GM12878 (cell line): ENCODE results near the gene CD151. TPM values are rescaled to one million over a fixed set of nuclear protein-coding genes. Genes with fewer than 3 reads are reported as not detected.

ENCODE experiments used
- ATAC-seq: fragments of 200-7000 bp; cut with Tn5 transposase; 3 replicates; pipeline ENCODE4 v1.9.1; 2020; ENCODE audit warnings: mild to moderate bottlenecking, moderate library complexity
- BruUV-seq: library from RNA; stranded (reverse); fragments of 400-500 nt; replicated peaks from 2 replicates; lab custom pipeline; 2021; lab: Mats Ljungman, UMichigan
- CTCF ChIA-PET: fragments of 300-600 bp; sonication (Branson Sonifier 250); formaldehyde crosslinking; extraction: SDS; loops from one replicate; lab custom pipeline; 2021; ENCODE audit warnings: inconsistent platforms; lab: Yijun Ruan, JAX
- POLR2A ChIA-PET: fragments of 350-600 bp; formaldehyde crosslinking; extraction: SDS; loops from one replicate; lab custom pipeline; 2021; ENCODE audit warnings: inconsistent platforms; lab: Charles Lee
- RAD21 ChIA-PET: fragments of 300-600 bp; sonication (Branson Sonifier 250); formaldehyde crosslinking; loops from one replicate; lab custom pipeline; 2023; ENCODE audit warnings: antibody characterized with exemption; ENCODE audit not compliant: unreplicated experiment; lab: Charles Lee
- SMC1A ChIA-PET: fragments of 300-600 bp; sonication (Branson Sonifier 250); formaldehyde crosslinking; loops from one replicate; lab custom pipeline; 2023; ENCODE audit not compliant: unreplicated experiment, uncharacterized antibody; lab: Charles Lee
- DNase-seq: peaks from one replicate; pipeline ENCODE4 v3.0.0-alpha.2; 2011; ENCODE audit warnings: low read depth, low spot score
- FAIRE-seq: peaks from 3 replicates; lab custom pipeline; 2011; peaks lifted over from hg19 to GRCh38; lab: Jason Lieb, UNC
- H2AFZ ChIP-seq: 2 replicates; pipeline ENCODE4 v1.6.0; 2011; ENCODE audit warnings: low read depth, low read length, control low read depth; ENCODE audit not compliant: control insufficient read depth
- H3K27ac ChIP-seq: 2 replicates; pipeline ENCODE4 v1.5.1; 2011; ENCODE audit warnings: control low read depth; ENCODE audit not compliant: control insufficient read depth, insufficient read depth
- H3K27me3 ChIP-seq, 2 experiments: replicated peaks in 1 of 2; 2 replicates each; pipeline versions ENCODE4 v1.6.0 to v1.6.1; 2011; ENCODE audit warnings: low read length in 1 of 2; ENCODE audit not compliant: control insufficient read depth in 2 of 2, insufficient read depth in 2 of 2
- H3K36me3 ChIP-seq, 2 experiments: 2 replicates each; pipeline ENCODE4 v1.5.1; 2011; ENCODE audit warnings: low read length in 1 of 2; ENCODE audit not compliant: control insufficient read depth in 2 of 2, insufficient read depth in 2 of 2
- H3K4me1 ChIP-seq: 2 replicates; pipeline ENCODE4 v1.6.1; 2011; ENCODE audit warnings: mild to moderate bottlenecking, low read length, moderate library complexity, mixed read lengths; ENCODE audit not compliant: control insufficient read depth, insufficient read depth
- H3K4me2 ChIP-seq: 2 replicates; pipeline ENCODE4 v1.6.0; 2011; ENCODE audit warnings: control low read depth; ENCODE audit not compliant: control insufficient read depth, insufficient read depth
- H3K4me3 ChIP-seq: fragments of 200-600 bp; sonication (generic); 2 replicates; pipeline ENCODE4 v1.5.1; 2016
- H3K79me2 ChIP-seq: 2 replicates; pipeline ENCODE4 v1.6.0; 2011; ENCODE audit warnings: low read length; ENCODE audit not compliant: control insufficient read depth, insufficient read depth
- H3K9ac ChIP-seq: 2 replicates; pipeline ENCODE4 v1.8.0; 2011; ENCODE audit warnings: low read length, control low read depth, mixed read lengths; ENCODE audit not compliant: control insufficient read depth, insufficient read depth
- H3K9me3 ChIP-seq: replicated peaks from 3 replicates; pipeline ENCODE4 v1.5.1; 2011; ENCODE audit warnings: mild to moderate bottlenecking, low read length; ENCODE audit not compliant: control insufficient read depth, insufficient read depth
- H4K20me1 ChIP-seq: 2 replicates; pipeline ENCODE4 v1.6.0; 2011; ENCODE audit not compliant: control insufficient read depth, insufficient read depth
- ASH2L ChIP-seq: fragments of 300-600, 200-600 bp; sonication (generic); IDR thresholded peaks from 2 replicates; pipeline ENCODE4 v1.6.1; 2017; ENCODE audit warnings: low read depth, mild to moderate bottlenecking, borderline replicate concordance
- MTA3 ChIP-seq: IDR thresholded peaks from 2 replicates; pipeline ENCODE4 v1.6.1; 2012; ENCODE audit warnings: low read length, inconsistent platforms, borderline replicate concordance
- NR2F1 ChIP-seq: fragments of 450-650 bp; conservative IDR thresholded peaks from 2 replicates; pipeline ENCODE4 v1.6.1; 2017; ENCODE audit warnings: mild to moderate bottlenecking
- POLR2AphosphoS2 ChIP-seq: IDR thresholded peaks from 2 replicates; pipeline ENCODE4 v1.6.1; 2011; ENCODE audit warnings: low read depth, mild to moderate bottlenecking, low read length, improper control_type of control experiment, moderate library complexity
- RBBP5 ChIP-seq: fragments of 200-600 bp; sonication (generic); conservative IDR thresholded peaks from 2 replicates; pipeline ENCODE4 v1.6.1; 2016
- SUZ12 ChIP-seq: fragments of 200-600 bp; sonication (generic); IDR thresholded peaks from one replicate; pipeline ENCODE4 v1.6.1; 2018; ENCODE audit warnings: antibody characterized with exemption, mild to moderate bottlenecking; ENCODE audit not compliant: unreplicated experiment
- TBL1XR1 ChIP-seq: IDR thresholded peaks from 2 replicates; pipeline ENCODE4 v1.6.1; 2012; ENCODE audit warnings: low read depth, low read length, improper control_type of control experiment
- WGBS: methylation state at CpG from one replicate; pipeline ENCODE4 v1.1.6; 2016; ENCODE audit warnings: low lambda C conversion rate; ENCODE audit not compliant: insufficient replicate concordance, insufficient coverage; ENCODE audit errors: missing lambda C conversion rate; 5-methylcytosine and 5-hydroxymethylcytosine counted together
- in situ Hi-C: fragments of 300-500 bp; cut with MboI; formaldehyde crosslinking; loops from 9 replicates; pipeline ENCODE4 v1.14.3; 2018; ENCODE audit warnings: mixed read lengths
- intact Hi-C: fragments of 100-400 bp; cut with micrococcal nuclease; formaldehyde crosslinking; loops from one replicate; pipeline ENCODE4 v1.14.2; 2022; ENCODE audit not compliant: unreplicated experiment
- polyA plus RNA-seq, 11 experiments: library from polyadenylated mRNA; depleted of rRNA in 4 of 11; unstranded in 6 of 11; stranded (reverse) in 5 of 11; fragments of >200 nt; fragmentation: Nextera tagmentation in 4 of 11; fragmentation: Illumina TruSeq in 1 of 11; extraction: Ambion mirVana in 4 of 11; extraction: Trizol in 1 of 11; gene quantifications; 1 replicate in 1 of 11; 2 replicates in 10 of 11; pipeline versions ENCODE4 v1.2.1 to v1.2.3, GENCODE V29; 2011 to 2016; ENCODE audit warnings: inconsistent platforms in 2 of 11, missing spikeins in 2 of 11, low read depth in 1 of 11
- total RNA-seq, 4 experiments: library from RNA; depleted of rRNA in 3 of 4; stranded (reverse); fragments of >200 nt in 3 of 4; fragmentation: Illumina TruSeq in 1 of 4; extraction: Trizol in 1 of 4; gene quantifications; 2 replicates each; pipeline versions ENCODE4 v1.2.1 to v1.2.3, GENCODE V29; 2013 to 2021
- TF ChIP-seq, protein P1 (sequence below): fragments of 450-650 bp; IDR thresholded peaks from 2 replicates; pipeline ENCODE4 v1.6.1; 2017; ENCODE audit warnings: antibody characterized with exemption, mild to moderate bottlenecking, moderate library complexity
- TF ChIP-seq, protein P2 (sequence below): fragments of 450-650 bp; IDR thresholded peaks from 2 replicates; pipeline ENCODE4 v1.6.1; 2016; ENCODE audit warnings: mild to moderate bottlenecking
- TF ChIP-seq, protein P3 (sequence below): fragments of 450-650 bp; IDR thresholded peaks from 2 replicates; pipeline ENCODE4 v1.6.1; 2017; ENCODE audit warnings: mild to moderate bottlenecking, moderate library complexity
- TF ChIP-seq, protein P4 (sequence below): IDR thresholded peaks from 2 replicates; pipeline ENCODE4 v1.6.1; 2011; ENCODE audit warnings: mild to moderate bottlenecking, low read depth, low read length, moderate library complexity; ENCODE audit not compliant: insufficient replicate concordance

CD151 gene
- total and polyA plus RNA-seq, 10 of the 15 experiments (the other 5 are each of a cell fraction or from before 2014, with no cell fraction given), result 0.52 to 41.7 (median 14.7) TPM

DNA sequence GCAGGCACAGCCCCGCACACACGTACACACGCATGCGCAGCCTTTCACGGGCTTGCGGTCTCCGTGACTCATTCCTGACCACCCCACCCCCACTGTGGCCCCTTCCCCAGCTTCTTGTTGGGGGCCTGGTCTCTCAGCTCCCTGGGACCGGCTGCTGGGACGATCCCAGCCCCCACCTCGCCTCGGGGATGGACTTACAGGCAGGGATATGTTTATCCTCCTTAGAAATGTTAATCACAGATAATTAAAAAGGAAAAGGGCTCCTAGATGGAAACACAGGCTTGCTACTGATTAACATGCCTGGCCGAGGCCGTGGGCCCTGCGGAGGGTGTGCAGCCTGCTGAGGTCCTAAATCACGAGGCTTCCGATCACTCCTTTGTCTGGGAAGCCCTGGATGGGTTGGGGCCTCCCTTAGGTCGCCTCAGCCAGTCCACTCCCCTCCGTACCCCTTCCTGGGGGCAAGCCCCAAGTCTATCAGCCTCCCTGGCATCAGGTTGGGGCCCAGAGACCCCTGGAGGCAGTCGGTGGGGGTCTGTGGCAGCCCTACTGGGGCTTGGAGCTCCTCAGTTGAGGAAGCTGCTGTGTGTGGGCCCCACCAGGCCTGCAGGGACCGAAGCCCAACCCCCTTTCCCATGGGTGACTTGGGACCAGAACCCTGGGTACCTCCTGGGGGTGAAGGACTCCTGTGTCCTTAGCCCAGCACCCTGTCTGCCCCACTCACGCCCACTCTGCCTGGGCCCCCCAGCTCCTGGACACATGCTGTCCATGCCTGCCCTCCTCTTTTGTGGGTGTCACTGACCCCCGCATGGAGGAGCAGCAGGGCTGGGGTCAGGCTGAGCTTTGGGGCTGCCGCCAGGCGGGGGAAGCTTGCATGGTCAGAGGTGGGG, 30.5 kb downstream of the CD151 start:
- no peaks in the 10 kb centered on the region for H3K9me3 ChIP-seq
- intact Hi-C loops (no loop called here), in situ Hi-C loops (no loop called here)
- RAD21 ChIA-PET, result no interaction called here
- no peaks in the 10 kb centered on the region for H4K20me1 ChIP-seq
- H3K9ac ChIP-seq, result no peak overlapping the region
- WGBS, result 56% methylated on average over 24 of the region's 24 CpGs
- no peak overlapping the region for H3K27ac ChIP-seq
- H3K4me1 ChIP-seq, result no peaks in the 10 kb centered on the region
- CTCF ChIA-PET, result no interaction called here
- no peaks in the 10 kb centered on the region for H3K79me2 ChIP-seq
- no peak for ATAC-seq
- DNase-seq, result no peak
- no peak overlapping the region for H3K4me2 ChIP-seq
- no peak for FAIRE-seq
- H3K36me3 ChIP-seq, result no peaks in the 10 kb centered on the region
- POLR2A ChIA-PET, result no interaction called here
- no peaks in the 10 kb centered on the region for H3K27me3 ChIP-seq
- SMC1A ChIA-PET, result no interaction called here
- no peak overlapping the region for H2AFZ ChIP-seq
- no peak overlapping the region for H3K4me3 ChIP-seq
- no TSS peak for BruUV-seq
- TF ChIP-seq MTA3 (no peak), NR2F1 (no peak), RBBP5 (no peak), ASH2L (no peak), SUZ12 (no peak), POLR2AphosphoS2 (no peak), TBL1XR1 (no peak)
- TF ChIP-seq, protein P1, sequence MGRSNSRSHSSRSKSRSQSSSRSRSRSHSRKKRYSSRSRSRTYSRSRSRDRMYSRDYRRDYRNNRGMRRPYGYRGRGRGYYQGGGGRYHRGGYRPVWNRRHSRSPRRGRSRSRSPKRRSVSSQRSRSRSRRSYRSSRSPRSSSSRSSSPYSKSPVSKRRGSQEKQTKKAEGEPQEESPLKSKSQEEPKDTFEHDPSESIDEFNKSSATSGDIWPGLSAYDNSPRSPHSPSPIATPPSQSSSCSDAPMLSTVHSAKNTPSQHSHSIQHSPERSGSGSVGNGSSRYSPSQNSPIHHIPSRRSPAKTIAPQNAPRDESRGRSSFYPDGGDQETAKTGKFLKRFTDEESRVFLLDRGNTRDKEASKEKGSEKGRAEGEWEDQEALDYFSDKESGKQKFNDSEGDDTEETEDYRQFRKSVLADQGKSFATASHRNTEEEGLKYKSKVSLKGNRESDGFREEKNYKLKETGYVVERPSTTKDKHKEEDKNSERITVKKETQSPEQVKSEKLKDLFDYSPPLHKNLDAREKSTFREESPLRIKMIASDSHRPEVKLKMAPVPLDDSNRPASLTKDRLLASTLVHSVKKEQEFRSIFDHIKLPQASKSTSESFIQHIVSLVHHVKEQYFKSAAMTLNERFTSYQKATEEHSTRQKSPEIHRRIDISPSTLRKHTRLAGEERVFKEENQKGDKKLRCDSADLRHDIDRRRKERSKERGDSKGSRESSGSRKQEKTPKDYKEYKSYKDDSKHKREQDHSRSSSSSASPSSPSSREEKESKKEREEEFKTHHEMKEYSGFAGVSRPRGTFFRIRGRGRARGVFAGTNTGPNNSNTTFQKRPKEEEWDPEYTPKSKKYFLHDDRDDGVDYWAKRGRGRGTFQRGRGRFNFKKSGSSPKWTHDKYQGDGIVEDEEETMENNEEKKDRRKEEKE, result no peak
- TF ChIP-seq, protein P2, sequence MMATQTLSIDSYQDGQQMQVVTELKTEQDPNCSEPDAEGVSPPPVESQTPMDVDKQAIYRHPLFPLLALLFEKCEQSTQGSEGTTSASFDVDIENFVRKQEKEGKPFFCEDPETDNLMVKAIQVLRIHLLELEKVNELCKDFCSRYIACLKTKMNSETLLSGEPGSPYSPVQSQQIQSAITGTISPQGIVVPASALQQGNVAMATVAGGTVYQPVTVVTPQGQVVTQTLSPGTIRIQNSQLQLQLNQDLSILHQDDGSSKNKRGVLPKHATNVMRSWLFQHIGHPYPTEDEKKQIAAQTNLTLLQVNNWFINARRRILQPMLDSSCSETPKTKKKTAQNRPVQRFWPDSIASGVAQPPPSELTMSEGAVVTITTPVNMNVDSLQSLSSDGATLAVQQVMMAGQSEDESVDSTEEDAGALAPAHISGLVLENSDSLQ, result no peak
- TF ChIP-seq, protein P3, sequence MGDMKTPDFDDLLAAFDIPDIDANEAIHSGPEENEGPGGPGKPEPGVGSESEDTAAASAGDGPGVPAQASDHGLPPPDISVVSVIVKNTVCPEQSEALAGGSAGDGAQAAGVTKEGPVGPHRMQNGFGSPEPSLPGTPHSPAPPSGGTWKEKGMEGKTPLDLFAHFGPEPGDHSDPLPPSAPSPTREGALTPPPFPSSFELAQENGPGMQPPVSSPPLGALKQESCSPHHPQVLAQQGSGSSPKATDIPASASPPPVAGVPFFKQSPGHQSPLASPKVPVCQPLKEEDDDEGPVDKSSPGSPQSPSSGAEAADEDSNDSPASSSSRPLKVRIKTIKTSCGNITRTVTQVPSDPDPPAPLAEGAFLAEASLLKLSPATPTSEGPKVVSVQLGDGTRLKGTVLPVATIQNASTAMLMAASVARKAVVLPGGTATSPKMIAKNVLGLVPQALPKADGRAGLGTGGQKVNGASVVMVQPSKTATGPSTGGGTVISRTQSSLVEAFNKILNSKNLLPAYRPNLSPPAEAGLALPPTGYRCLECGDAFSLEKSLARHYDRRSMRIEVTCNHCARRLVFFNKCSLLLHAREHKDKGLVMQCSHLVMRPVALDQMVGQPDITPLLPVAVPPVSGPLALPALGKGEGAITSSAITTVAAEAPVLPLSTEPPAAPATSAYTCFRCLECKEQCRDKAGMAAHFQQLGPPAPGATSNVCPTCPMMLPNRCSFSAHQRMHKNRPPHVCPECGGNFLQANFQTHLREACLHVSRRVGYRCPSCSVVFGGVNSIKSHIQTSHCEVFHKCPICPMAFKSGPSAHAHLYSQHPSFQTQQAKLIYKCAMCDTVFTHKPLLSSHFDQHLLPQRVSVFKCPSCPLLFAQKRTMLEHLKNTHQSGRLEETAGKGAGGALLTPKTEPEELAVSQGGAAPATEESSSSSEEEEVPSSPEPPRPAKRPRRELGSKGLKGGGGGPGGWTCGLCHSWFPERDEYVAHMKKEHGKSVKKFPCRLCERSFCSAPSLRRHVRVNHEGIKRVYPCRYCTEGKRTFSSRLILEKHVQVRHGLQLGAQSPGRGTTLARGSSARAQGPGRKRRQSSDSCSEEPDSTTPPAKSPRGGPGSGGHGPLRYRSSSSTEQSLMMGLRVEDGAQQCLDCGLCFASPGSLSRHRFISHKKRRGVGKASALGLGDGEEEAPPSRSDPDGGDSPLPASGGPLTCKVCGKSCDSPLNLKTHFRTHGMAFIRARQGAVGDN, result no peak
- TF ChIP-seq, protein P4, sequence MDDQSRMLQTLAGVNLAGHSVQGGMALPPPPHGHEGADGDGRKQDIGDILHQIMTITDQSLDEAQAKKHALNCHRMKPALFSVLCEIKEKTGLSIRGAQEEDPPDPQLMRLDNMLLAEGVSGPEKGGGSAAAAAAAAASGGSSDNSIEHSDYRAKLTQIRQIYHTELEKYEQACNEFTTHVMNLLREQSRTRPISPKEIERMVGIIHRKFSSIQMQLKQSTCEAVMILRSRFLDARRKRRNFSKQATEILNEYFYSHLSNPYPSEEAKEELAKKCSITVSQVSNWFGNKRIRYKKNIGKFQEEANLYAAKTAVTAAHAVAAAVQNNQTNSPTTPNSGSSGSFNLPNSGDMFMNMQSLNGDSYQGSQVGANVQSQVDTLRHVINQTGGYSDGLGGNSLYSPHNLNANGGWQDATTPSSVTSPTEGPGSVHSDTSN, result no peak
